Endometrium (tissue), 2 donors: ENCODE results near the gene PIN1.

Experiments
- FAIRE-seq: peaks from 2 replicates; lab custom pipeline; 2012; peaks lifted over from hg19 to GRCh38; lab: Jason Lieb, UNC
- donor health status: control.
- donor health status: control.

The PIN1 gene

GRCh38 chr19:9891609-9892373 is 56.7 kb downstream of the PIN1 start:
- FAIRE-seq, result no peak
